SJCRH30 (cell line): ENCODE data around the gene ZNF493. TPM values are rescaled to one million over a fixed set of nuclear protein-coding genes. Genes with fewer than 3 reads are reported as not detected.

ENCODE experiments used
- DNase-seq, 2 experiments: peaks; one replicate each; pipeline ENCODE4 v3.0.0-alpha.2; 2015 to 2020
- H3K27ac ChIP-seq: fragments of 250-450 bp; sonication (Bioruptor Pico); 2 replicates; pipeline ENCODE4 v1.5.1; 2020; ENCODE audit warnings: mild to moderate bottlenecking, moderate library complexity
- H3K27me3 ChIP-seq: fragments of 250-450 bp; sonication (Bioruptor Pico); 2 replicates; pipeline ENCODE4 v1.5.1; 2020; ENCODE audit warnings: mild to moderate bottlenecking, moderate library complexity
- H3K36me3 ChIP-seq: fragments of 250-450 bp; sonication (Bioruptor Pico); 2 replicates; pipeline ENCODE4 v1.5.1; 2020; ENCODE audit warnings: mild to moderate bottlenecking, moderate library complexity
- H3K4me1 ChIP-seq: fragments of 250-450 bp; sonication (Bioruptor Pico); 2 replicates; pipeline ENCODE4 v1.5.1; 2020; ENCODE audit warnings: mild to moderate bottlenecking, moderate library complexity
- H3K4me3 ChIP-seq: fragments of 250-450 bp; sonication (Bioruptor Pico); 2 replicates; pipeline ENCODE4 v1.5.1; 2020; ENCODE audit warnings: mild to moderate bottlenecking, moderate library complexity
- H3K9me3 ChIP-seq: fragments of 250-450 bp; sonication (Bioruptor Pico); replicated peaks from 2 replicates; pipeline ENCODE4 v1.5.1; 2020; ENCODE audit warnings: mild to moderate bottlenecking, moderate library complexity
- total RNA-seq: library from RNA; depleted of rRNA; stranded (reverse); fragments of >200 nt; shearing (Covaris generic); gene quantifications from 2 replicates; pipeline ENCODE4 v1.2.3, GENCODE V29; 2014

ZNF493 gene
- total RNA-seq, 1 experiment from 2014 or later, result 25.3 TPM

GRCh38 chr19:21434516-21434915, 37.6 kb downstream of the ZNF493 start:
- H3K27me3 ChIP-seq, result no peaks in the 10 kb centered on the region
- no peak overlapping the region for H3K27ac ChIP-seq
- no peak for DNase-seq
- H3K4me1 ChIP-seq, result no peaks in the 10 kb centered on the region
- H3K9me3 ChIP-seq, result no peaks in the 10 kb centered on the region
- H3K36me3 ChIP-seq, result no peaks in the 10 kb centered on the region
- no peak overlapping the region for H3K4me3 ChIP-seq

DNA sequence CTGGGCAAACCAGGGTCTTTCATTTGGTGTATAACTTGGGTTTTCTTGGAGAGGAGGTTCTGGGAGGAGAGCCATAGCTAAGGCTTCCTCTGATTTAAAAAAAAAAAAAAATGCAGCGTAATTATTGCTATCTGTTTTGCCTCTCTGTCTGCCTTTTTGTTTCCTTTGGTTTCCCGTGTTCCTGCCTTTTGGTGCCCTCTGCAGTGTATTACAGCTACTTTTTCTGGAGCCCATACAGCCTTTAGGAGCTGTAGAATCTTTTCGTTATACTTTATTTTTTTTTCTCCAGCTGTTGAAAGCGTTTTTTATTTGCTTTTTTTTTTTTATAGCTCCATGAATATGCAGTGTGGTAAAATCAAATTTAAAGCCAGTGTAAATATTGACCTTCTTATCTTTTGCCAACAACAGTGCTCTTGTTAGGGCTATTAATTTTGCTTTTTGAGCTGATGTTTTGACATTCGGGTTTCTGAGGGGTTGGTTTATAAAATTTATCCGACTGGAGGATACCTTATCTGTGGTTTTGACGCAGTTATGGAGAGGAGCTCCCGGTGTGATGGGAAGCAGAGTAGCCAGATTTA, 38.1 kb downstream of the ZNF493 start:
- H3K9me3 ChIP-seq, result no peaks in the 10 kb centered on the region
- no peaks in the 10 kb centered on the region for H3K4me1 ChIP-seq
- no peaks in the 10 kb centered on the region for H3K27me3 ChIP-seq
- DNase-seq, result no peak
- H3K27ac ChIP-seq, result no peak overlapping the region
- H3K36me3 ChIP-seq, result no peaks in the 10 kb centered on the region
- no peak overlapping the region for H3K4me3 ChIP-seq

DNA sequence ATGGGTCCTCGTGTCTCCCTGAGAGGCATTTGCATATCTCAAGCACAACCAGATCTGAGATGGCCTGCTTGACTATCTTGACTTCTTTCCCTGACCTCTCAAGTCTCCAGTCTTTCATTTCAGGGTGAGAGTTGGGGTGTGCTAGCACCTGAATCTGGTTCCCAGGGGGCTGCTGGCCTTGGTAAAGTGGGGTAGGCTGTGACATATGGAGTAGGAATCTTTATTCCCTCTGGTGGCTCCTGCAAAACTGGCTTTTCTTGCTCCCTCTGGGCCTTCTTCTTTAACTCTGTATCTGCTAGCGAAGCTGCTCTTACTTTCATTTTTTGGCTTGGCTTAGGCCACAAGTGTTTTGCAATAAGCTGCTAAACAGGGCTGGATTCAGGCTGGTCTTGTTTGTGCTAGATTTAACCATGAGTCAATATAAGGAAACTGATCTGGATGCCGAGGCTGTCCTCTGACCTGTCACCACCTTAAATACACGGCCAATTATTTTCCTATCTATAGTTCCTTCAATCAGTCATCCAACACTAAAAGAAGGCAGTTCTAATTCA, 42.3 kb downstream of the ZNF493 start:
- Histone ChIP-seq H3K36me3 (no peaks in the 10 kb centered on the region), H3K27me3 (no peaks in the 10 kb centered on the region), H3K4me3 (no peak overlapping the region), H3K27ac (no peak overlapping the region), H3K4me1 (no peaks in the 10 kb centered on the region), H3K9me3 (peaks cover 3% of the 10 kb centered on the region; the same call in 1 of the 2 replicates)
- DNase-seq, result no peak

DNA sequence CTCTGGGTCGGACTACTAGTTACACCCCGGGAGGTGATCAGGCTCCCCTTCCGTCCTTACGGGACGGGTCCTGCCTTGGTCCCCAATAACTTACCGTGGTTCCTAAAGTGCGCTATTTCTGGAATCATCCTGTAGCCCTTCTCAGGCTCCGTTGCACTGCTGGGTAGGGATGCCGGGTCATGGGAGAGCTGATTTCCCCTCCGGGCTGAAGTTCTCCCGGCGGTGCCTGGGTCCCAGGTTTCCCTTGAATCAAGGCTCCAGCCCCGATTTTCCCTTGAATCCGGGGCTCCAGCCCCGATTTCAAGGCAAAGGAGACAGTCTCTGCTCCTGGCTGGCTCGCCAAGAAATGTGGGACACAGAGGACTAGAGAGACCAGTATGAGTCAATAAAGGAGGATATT, 43.4 kb downstream of the ZNF493 start:
- no peaks in the 10 kb centered on the region for H3K4me1 ChIP-seq
- peaks cover 3% of the 10 kb centered on the region; the same call in 1 of the 2 replicates for H3K9me3 ChIP-seq
- H3K27ac ChIP-seq, result no peak overlapping the region
- no peaks in the 10 kb centered on the region for H3K36me3 ChIP-seq
- DNase-seq, result no peak
- no peak overlapping the region for H3K4me3 ChIP-seq
- H3K27me3 ChIP-seq, result no peaks in the 10 kb centered on the region

DNA sequence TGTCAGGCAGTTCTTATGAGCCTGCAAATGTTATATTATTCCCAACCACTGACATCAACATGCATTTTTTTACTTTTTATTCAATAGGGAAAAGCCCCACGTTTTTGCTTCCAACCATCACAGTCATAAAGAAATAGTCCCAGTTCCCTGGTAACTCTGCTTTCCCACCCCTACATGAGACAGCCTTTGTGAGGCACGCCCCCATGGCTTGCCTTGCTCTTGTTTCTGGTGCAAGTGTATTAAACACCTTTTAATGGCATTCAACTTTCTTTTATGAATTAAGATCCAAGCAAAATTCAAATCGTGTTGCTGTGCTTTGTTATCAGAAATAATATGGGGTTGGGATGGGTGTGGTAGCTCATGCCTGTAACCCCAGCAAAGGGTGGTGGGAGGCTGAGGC, 54.3 kb downstream of the ZNF493 start:
- DNase-seq, result no peak
- Histone ChIP-seq H3K27me3 (no peaks in the 10 kb centered on the region), H3K4me1 (no peaks in the 10 kb centered on the region), H3K36me3 (no peaks in the 10 kb centered on the region), H3K4me3 (no peak overlapping the region), H3K27ac (no peak overlapping the region), H3K9me3 (no peaks in the 10 kb centered on the region)

DNA sequence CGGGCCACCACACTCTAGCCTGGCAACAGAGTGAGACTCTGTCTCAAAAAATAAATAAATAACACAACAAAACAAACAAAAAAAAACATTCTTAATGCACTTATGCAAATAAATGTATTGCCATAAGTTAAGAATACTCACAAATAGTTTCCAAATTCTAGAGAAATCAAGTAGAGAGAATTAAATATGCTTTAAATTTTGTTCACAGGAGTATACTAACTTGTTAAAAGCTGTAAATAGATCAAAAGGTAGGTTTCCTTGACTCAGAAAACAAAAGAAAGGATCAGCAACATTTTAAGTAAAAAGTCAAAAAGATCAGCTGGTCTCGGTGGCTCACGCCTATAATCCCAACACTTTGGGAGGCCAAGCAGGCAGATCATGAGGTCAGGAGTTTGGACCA, 58.0 kb downstream of the ZNF493 start:
- H3K4me1 ChIP-seq, result no peaks in the 10 kb centered on the region
- DNase-seq, result no peak
- no peaks in the 10 kb centered on the region for H3K36me3 ChIP-seq

DNA sequence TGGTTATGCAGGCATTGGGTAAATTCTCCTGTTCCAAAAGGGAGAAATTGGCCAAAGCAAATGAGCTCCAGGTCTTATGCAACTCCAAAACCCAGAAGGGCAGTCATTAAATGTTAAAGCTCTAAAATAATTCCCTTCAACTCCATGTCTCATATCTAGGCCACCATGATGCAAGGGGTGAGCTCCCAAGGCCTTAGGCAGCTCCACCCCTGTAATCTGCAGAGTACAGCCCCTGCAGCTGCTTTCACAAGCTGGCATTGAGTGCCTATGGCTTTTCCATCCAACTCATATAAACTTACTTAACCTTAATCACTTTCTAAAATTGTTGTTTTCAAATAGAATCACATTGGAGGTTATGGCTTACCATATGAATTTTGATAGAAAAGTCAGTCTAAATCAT, 63.8 kb downstream of the ZNF493 start:
- Histone ChIP-seq H3K4me1 (no peaks in the 10 kb centered on the region), H3K4me3 (no peak overlapping the region), H3K27me3 (no peaks in the 10 kb centered on the region), H3K36me3 (no peaks in the 10 kb centered on the region), H3K27ac (no peak overlapping the region), H3K9me3 (no peaks in the 10 kb centered on the region)
- DNase-seq, result no peak

More for the DNA sequence above, 58.0 kb downstream of the ZNF493 start:
- Histone ChIP-seq H3K27ac (no peak overlapping the region), H3K4me3 (no peak overlapping the region), H3K9me3 (no peaks in the 10 kb centered on the region), H3K27me3 (no peaks in the 10 kb centered on the region)

GRCh38 chr19:21462540-21462939, 65.6 kb downstream of the ZNF493 start:
- Histone ChIP-seq H3K4me1 (no peaks in the 10 kb centered on the region), H3K4me3 (no peak overlapping the region), H3K9me3 (no peaks in the 10 kb centered on the region), H3K27me3 (no peaks in the 10 kb centered on the region), H3K27ac (no peak overlapping the region), H3K36me3 (no peaks in the 10 kb centered on the region)
- DNase-seq, result no peak

- H3K27me3 ChIP-seq, result no peaks in the 10 kb centered on the region
- H3K4me3 ChIP-seq, result no peak overlapping the region
- H3K4me1 ChIP-seq, result no peaks in the 10 kb centered on the region
- H3K36me3 ChIP-seq, result no peaks in the 10 kb centered on the region
- DNase-seq, result no peak
- H3K27ac ChIP-seq, result no peak overlapping the region
- H3K9me3 ChIP-seq, result no peaks in the 10 kb centered on the region
Observed at GRCh38 chr19:21463449-21464105, 66.6 kb downstream of the ZNF493 start.

DNA sequence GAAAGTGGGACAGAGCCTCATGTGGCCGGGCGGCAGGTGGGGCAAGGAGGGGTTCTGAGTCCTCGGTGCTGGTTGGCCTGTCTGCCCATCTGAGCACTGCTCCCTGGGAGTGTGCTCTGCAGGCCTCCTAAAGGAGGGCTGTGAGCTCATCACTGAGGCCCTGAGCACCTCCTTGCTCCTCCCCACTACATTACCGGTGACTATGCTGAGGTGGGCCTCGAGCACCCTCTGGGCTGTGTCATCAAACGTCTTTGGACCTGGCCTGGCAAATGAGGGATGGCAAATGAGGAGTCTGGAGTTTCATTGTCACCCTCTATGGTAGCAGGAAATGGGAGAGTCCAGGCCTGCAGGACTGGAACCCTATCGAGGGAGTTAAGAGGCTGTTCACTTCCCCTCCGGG, 69.7 kb downstream of the ZNF493 start:
- DNase-seq, result no peak
- no peaks in the 10 kb centered on the region for H3K4me1 ChIP-seq
- H3K4me3 ChIP-seq, result no peak overlapping the region
- no peaks in the 10 kb centered on the region for H3K9me3 ChIP-seq
- H3K27ac ChIP-seq, result no peak overlapping the region
- no peaks in the 10 kb centered on the region for H3K27me3 ChIP-seq
- no peaks in the 10 kb centered on the region for H3K36me3 ChIP-seq

DNA sequence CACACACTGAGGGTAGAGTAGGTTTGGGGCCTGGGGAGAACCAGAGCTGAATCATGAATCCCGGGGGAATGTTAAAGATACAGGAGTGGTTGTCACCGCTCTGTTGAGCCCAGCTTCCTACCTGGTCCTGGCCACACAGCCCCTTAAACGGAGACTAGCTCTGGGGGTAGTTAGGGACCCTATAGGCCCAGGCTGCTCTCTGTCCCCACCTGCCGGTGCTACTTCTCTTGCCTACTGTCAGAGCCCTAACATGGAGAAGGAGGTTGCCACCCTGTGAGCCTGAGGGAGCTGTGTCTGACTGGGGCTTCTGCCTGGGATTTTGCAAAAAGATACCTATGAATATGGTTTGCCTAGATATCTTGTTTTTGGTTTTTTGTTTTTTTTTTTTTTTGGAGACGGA, 71.9 kb downstream of the ZNF493 start:
- Histone ChIP-seq H3K4me3 (no peak overlapping the region), H3K9me3 (no peaks in the 10 kb centered on the region), H3K36me3 (no peaks in the 10 kb centered on the region), H3K27ac (no peak overlapping the region), H3K27me3 (no peaks in the 10 kb centered on the region), H3K4me1 (no peaks in the 10 kb centered on the region)
- DNase-seq, result peak in 1 of 2 experiments; percentile 20

DNA sequence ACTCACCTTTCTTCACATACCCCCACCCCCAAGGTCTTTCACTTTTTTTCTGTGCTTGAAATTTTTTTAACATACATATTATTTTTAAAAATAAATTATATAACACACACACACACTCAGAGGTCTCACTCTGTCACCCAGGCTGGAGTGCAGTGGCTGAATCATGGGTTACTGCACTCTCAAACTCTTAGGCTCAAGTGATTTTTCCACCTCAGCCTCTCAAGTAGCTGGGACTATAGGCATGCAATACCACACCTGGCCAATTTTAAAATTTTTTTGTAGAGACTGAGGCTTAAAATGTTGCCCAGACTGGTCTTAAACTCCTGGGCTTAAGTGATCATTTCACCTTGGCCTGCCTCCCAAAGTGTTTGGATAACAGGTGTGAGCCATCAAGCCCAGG, 75.6 kb downstream of the ZNF493 start:
- no peak for DNase-seq
- Histone ChIP-seq H3K4me1 (no peaks in the 10 kb centered on the region), H3K27me3 (no peaks in the 10 kb centered on the region), H3K36me3 (no peaks in the 10 kb centered on the region), H3K9me3 (no peaks in the 10 kb centered on the region), H3K4me3 (no peak overlapping the region), H3K27ac (no peak overlapping the region)

DNA sequence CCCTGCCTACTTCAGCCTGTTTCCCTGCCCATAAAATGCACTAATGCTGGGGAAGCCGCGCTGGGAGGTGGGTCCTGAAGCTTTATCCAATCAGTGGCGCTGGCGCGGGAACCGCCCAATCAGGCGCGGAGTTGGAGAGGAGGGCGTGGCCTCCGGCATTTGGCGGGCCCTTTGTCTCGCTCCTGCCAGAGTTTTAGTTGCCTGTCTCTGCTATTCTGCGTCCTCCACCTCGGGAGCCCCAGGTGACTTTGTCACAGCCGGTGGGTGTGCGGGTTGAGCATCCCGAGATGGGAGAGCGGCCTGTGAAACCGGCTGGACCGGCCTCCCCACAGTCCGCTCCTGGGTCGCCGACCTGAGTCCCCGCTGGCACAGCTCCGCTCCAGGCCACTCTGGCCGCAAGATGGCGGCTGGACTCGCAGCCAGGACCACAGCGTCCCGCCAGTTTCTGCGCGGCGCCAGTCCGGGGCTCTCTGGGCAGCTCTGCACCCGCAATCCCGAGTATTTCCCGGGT, 77.8 kb downstream of the ZNF493 start:
- no peak for DNase-seq
- Histone ChIP-seq H3K4me3 (no peak overlapping the region), H3K9me3 (no peaks in the 10 kb centered on the region), H3K4me1 (no peaks in the 10 kb centered on the region), H3K27ac (no peak overlapping the region), H3K27me3 (no peaks in the 10 kb centered on the region), H3K36me3 (no peaks in the 10 kb centered on the region)
